ENCODE data around the gene PCBP3. TPM values are rescaled to one million over a fixed set of nuclear protein-coding genes. Genes with fewer than 3 reads are reported as not detected.
"Not testable (repeated sequence)": the region's sequence is repeated elsewhere in the genome, so short reads cannot be mapped to it uniquely, and the experiment has no call there.

PCBP3 gene
- total RNA-seq, 2 experiments from 2014 or later, result 3.4 to 3.8 TPM

- Mint-ChIP-seq H3K27me3 (peaks cover 44% of the 10 kb centered on the region), H3K9me3 (peaks cover 12% of the 10 kb centered on the region), H3K4me3 (no peak overlapping the region), H3K4me1 (ENCODE audit: low read depth) (no peaks in the 10 kb centered on the region), H3K36me3 (ENCODE audit: low read depth) (no peaks in the 10 kb centered on the region), H3K27ac (no peak overlapping the region)
- Histone ChIP-seq H3K27me3 (ENCODE audit: control insufficient read depth in 1 of 2, insufficient read depth in 2 of 2, low read length in 2 of 2) (peaks cover 3 to 6% of the 10 kb centered on the region in 2 experiments), H3K4me1 (ENCODE audit: insufficient read depth, low read length) (no peaks in the 10 kb centered on the region), H3K36me3 (ENCODE audit: insufficient read depth, low read length) (no peaks in the 10 kb centered on the region), H3K4me3 (ENCODE audit: low read length) (no peak overlapping the region), H3K27ac (ENCODE audit: low read depth in 1 of 2, low read length in 2 of 2) (no peak overlapping the region), H3K9me3 (ENCODE audit: control insufficient read depth in 1 of 2, insufficient read depth in 1 of 2, low read length in 2 of 2) (peaks cover 0 to 22% of the 10 kb centered on the region in 2 experiments)
- intact Hi-C loops (cut with DNase I, micrococcal nuclease), result no loop called here
- no peak for TF ChIP-seq CTCF (IDR thresholded peaks at IDR 0.05)
- DNase-seq (no peak), ATAC-seq (ENCODE audit: poor library complexity) (no peak)
- CTCF ChIA-PET, result no interaction called here
- POLR2A ChIA-PET, result no interaction called here
These were observed 316.4 kb downstream of the PCBP3 start for GRCh38 chr21:45959779-45960390.

GRCh38 chr21:45961408-45961807 is 317.9 kb downstream of the PCBP3 start:
- Mint-ChIP-seq H3K27me3 (peaks cover 32% of the 10 kb centered on the region), H3K9me3 (peaks cover 12% of the 10 kb centered on the region)
- H3K9me3 ChIP-seq (ENCODE audit: control insufficient read depth in 1 of 2, insufficient read depth in 1 of 2, low read length in 2 of 2), result peaks cover 0 to 26% of the 10 kb centered on the region in 2 experiments
- H3K27ac Mint-ChIP-seq; POLR2A ChIA-PET; intact Hi-C loops (cut with DNase I, micrococcal nuclease); ATAC-seq (ENCODE audit: poor library complexity); H3K4me1 ChIP-seq (ENCODE audit: insufficient read depth, low read length); DNase-seq; H3K27me3 ChIP-seq (ENCODE audit: control insufficient read depth in 1 of 2, insufficient read depth in 2 of 2, low read length in 2 of 2); H3K4me1 Mint-ChIP-seq (ENCODE audit: low read depth); H3K36me3 ChIP-seq (ENCODE audit: insufficient read depth, low read length); H3K4me3 ChIP-seq (ENCODE audit: low read length); H3K27ac ChIP-seq (ENCODE audit: low read depth in 1 of 2, low read length in 2 of 2); CTCF ChIA-PET; H3K36me3 Mint-ChIP-seq (ENCODE audit: low read depth); H3K4me3 Mint-ChIP-seq: not testable (repeated sequence)

- Mint-ChIP-seq H3K4me1 (ENCODE audit: low read depth) (no peaks in the 10 kb centered on the region), H3K4me3 (no peak overlapping the region), H3K9me3 (peaks cover 12% of the 10 kb centered on the region), H3K27ac (no peak overlapping the region), H3K27me3 (peaks cover 31% of the 10 kb centered on the region), H3K36me3 (ENCODE audit: low read depth) (no peaks in the 10 kb centered on the region)
- ChIA-PET POLR2A (no interaction called here), CTCF (no interaction called here)
- Histone ChIP-seq H3K27ac (ENCODE audit: low read depth in 1 of 2, low read length in 2 of 2) (no peak overlapping the region), H3K9me3 (ENCODE audit: control insufficient read depth in 1 of 2, insufficient read depth in 1 of 2, low read length in 2 of 2) (peaks cover 0 to 26% of the 10 kb centered on the region in 2 experiments), H3K4me3 (ENCODE audit: low read length) (no peak overlapping the region), H3K27me3 (ENCODE audit: control insufficient read depth in 1 of 2, insufficient read depth in 2 of 2, low read length in 2 of 2) (no peaks in the 10 kb centered on the region), H3K36me3 (ENCODE audit: insufficient read depth, low read length) (no peaks in the 10 kb centered on the region), H3K4me1 (ENCODE audit: insufficient read depth, low read length) (no peaks in the 10 kb centered on the region)
- ATAC-seq (ENCODE audit: poor library complexity) (no peak), DNase-seq (no peak)
- no peak for TF ChIP-seq CTCF (IDR thresholded peaks at IDR 0.05)
- intact Hi-C loops (cut with DNase I, micrococcal nuclease), result no loop called here
These were observed 319.2 kb downstream of the PCBP3 start for GRCh38 chr21:45962531-45963231.

GRCh38 chr21:45963232-45963570 is 319.7 kb downstream of the PCBP3 start:
- Mint-ChIP-seq H3K9me3 (peaks cover 12% of the 10 kb centered on the region), H3K27me3 (peaks cover 28% of the 10 kb centered on the region), H3K27ac (no peak overlapping the region), H3K4me3 (no peak overlapping the region), H3K36me3 (ENCODE audit: low read depth) (no peaks in the 10 kb centered on the region), H3K4me1 (ENCODE audit: low read depth) (no peaks in the 10 kb centered on the region)
- intact Hi-C loops (cut with DNase I, micrococcal nuclease), result no loop called here
- ChIA-PET CTCF (no interaction called here), POLR2A (no interaction called here)
- Histone ChIP-seq H3K27ac (ENCODE audit: low read depth in 1 of 2, low read length in 2 of 2) (no peak overlapping the region), H3K9me3 (ENCODE audit: control insufficient read depth in 1 of 2, insufficient read depth in 1 of 2, low read length in 2 of 2) (peaks cover 0 to 26% of the 10 kb centered on the region in 2 experiments), H3K4me3 (ENCODE audit: low read length) (no peak overlapping the region), H3K36me3 (ENCODE audit: insufficient read depth, low read length) (no peaks in the 10 kb centered on the region), H3K27me3 (ENCODE audit: control insufficient read depth in 1 of 2, insufficient read depth in 2 of 2, low read length in 2 of 2) (no peaks in the 10 kb centered on the region), H3K4me1 (ENCODE audit: insufficient read depth, low read length) (no peaks in the 10 kb centered on the region)
- ATAC-seq (ENCODE audit: poor library complexity) (no peak), DNase-seq (no peak)
- TF ChIP-seq CTCF (IDR thresholded peaks at IDR 0.05), result no peak

All from CD4-positive, alpha-beta T cell (primary cell).